NCI-H128 (cell line): Measurements from ENCODE around the gene PDE12.

Experiments
- DNase-seq: peaks from one replicate; lab custom pipeline; 2025; ENCODE audit not compliant: unreplicated experiment; lab: John Stamatoyannopoulos, UW

The PDE12 gene, protein sequence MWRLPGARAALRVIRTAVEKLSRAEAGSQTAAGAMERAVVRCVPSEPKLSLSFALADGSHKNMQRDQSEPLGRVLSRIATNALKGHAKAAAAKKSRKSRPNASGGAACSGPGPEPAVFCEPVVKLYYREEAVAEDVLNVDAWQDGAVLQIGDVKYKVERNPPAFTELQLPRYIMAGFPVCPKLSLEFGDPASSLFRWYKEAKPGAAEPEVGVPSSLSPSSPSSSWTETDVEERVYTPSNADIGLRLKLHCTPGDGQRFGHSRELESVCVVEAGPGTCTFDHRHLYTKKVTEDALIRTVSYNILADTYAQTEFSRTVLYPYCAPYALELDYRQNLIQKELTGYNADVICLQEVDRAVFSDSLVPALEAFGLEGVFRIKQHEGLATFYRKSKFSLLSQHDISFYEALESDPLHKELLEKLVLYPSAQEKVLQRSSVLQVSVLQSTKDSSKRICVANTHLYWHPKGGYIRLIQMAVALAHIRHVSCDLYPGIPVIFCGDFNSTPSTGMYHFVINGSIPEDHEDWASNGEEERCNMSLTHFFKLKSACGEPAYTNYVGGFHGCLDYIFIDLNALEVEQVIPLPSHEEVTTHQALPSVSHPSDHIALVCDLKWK

GRCh38 chr3:57555738-57556458, at the start of gene PDE12:
Gene PDE12, plus strand, starts transcription at chr3:57556274. Its CDS starts 106 bp downstream, at chr3:57556380.
- peak; percentile 78 for DNase-seq

- DNase-seq = no peak
These were observed 43.9 kb upstream of the PDE12 start for GRCh38 chr3:57512166-57512565.

- DNase-seq = no peak
These were observed 37.7 kb upstream of the PDE12 start for GRCh38 chr3:57518276-57518915.

DNA sequence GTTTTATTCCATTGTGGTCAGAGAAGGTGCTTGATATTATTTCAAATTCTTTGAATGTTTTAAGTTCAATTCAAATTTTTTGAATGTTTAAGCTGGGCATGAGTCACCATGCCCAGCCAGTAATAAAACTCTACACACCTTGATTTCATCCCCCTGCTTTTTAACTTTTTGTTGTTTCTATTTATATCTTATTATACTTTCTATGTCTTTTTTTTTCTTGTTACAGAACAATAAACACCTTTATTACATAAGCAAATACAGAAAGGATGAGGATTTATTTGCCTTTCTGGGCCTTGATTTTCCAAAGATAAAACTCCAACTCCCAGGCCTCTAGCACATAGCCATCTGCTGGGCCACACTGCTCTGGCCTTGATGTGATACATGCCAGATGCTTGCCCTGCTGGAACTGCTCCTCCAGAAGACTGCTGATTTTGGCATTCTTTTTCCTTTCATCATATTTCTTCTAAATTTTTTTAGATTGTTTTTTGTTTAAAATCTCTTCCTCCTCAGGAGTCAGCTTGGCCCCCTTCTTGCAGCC, 25.9 kb upstream of the PDE12 start:
- no peak for DNase-seq

DNA sequence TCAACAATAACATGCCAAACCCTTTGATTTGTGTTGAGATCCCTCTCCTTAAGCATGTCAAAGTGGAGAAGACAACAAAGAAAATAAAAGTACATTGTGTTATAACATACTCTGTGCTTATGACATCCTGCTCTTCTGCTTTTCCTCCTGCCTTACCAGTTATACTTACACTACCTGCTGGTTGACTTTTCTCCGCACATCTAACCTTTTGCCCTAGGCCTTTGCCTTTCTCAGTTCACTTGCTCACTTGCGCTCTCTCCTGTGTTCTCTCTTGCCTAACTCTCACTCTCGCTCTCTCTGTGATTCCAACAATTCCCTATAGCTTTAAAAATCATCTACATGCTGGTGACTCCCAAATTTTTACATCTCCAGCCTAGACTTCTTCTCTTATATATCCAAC, 17.6 kb upstream of the PDE12 start:
- no peak for DNase-seq

DNA sequence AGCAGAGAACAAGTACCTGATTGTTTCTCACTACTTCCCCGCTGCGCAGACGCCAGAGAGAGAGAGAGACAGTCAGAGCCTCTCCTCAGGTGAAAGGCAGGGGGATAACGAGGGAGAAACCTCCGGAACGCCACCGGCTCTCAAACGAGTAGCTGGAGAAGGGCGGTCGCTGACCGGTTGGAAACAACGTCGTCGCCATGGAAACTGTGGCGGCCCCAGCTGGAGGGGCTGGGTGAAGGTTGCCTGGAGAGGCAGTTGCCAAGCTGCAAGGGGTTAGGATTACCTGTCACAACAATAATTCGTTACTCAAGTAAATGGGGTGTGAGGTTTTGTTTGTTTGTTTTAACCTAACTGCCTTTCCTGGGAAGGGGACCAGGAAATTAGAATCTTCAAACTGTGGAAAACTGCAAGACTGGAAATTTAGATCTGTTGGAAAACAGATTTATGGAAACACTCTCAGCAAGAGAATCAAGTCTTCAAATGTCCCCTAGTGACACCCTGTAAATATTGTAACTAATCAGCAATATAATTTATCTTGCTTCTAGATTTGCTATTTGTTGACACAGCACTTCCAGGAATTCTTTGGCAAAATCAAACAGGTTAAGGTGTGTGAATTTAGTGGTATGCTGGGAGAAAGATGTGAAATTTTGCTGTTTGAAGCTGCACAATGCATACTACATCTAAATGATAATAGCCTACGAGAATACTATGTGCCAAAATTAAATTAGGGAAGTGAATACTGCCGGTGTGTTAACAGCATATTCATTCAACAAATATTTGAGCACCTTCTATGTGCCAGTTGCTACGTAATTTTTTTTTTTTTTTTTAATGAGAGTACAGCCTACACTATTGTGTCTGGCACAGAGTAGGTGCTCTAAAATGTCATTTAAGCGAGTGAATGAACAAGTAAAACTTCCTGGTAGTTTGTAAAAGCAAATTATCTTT, 11.6 kb upstream of the PDE12 start, which contains the start of gene DNAH12:
TSS of gene DNAH12 (minus strand) at position 164 of the 945 bp plus-strand sequence. CDS start 1,474 bp downstream, outside the sequence.
- DNase-seq = peak; percentile 68

GRCh38 chr3:57545636-57546268, 10.3 kb upstream of the PDE12 start:
- DNase-seq = no peak

- DNase-seq = no peak
These were observed 9.5 kb upstream of the PDE12 start for GRCh38 chr3:57546616-57547015.

DNA sequence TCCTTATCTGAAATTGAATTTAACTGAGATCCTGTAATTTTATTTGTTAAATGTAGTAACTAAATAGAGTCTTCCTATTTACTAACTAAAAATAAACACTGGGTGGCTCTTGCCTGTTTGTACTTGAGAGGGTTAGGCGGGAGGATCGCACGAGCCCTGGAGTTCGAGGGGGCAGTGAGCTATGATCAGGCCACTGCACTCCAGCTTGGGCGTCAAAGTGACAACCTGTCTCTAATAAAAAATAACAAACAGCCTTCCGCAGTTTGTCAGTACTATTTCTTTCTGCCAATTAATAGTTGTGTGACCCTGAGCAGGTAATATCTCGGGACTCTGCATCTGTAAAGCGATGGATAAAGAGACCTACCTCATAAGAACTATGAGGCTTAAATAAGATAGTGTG, 768 bp upstream of the PDE12 start:
- DNase-seq = no peak

DNA sequence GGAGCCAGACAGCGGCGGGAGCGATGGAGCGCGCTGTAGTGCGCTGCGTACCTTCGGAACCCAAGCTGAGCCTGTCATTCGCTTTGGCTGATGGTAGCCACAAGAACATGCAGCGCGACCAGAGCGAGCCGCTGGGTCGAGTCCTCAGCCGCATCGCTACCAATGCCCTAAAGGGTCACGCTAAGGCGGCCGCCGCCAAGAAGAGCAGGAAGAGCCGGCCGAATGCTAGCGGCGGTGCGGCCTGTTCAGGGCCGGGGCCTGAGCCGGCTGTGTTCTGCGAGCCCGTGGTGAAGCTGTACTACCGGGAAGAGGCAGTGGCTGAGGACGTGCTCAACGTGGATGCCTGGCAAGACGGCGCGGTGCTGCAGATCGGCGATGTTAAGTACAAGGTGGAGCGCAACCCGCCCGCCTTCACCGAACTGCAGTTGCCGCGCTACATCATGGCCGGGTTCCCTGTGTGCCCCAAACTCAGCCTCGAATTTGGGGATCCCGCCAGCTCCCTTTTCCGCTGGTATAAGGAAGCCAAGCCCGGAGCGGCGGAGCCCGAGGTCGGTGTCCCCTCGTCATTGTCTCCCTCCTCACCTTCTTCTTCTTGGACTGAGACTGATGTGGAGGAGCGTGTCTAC, 498 bp downstream of the PDE12 start:
- DNase-seq = no peak

DNA sequence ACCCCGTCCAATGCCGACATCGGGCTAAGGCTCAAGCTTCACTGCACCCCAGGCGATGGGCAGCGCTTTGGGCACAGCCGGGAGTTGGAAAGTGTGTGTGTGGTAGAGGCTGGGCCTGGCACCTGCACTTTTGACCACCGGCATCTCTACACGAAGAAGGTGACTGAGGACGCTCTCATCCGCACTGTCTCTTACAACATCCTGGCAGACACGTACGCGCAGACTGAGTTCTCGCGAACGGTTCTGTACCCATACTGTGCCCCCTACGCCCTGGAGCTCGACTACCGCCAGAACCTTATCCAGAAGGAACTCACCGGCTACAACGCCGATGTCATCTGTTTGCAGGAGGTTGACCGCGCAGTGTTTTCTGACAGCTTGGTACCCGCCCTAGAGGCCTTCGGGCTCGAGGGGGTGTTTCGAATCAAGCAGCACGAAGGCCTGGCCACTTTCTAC, 1.0 kb downstream of the PDE12 start:
- DNase-seq = no peak

- DNase-seq = no peak
These were observed 3.5 kb downstream of the PDE12 start for GRCh38 chr3:57559526-57559925.

- no peak for DNase-seq
These were observed 13.9 kb downstream of the PDE12 start for GRCh38 chr3:57569859-57570450.

DNA sequence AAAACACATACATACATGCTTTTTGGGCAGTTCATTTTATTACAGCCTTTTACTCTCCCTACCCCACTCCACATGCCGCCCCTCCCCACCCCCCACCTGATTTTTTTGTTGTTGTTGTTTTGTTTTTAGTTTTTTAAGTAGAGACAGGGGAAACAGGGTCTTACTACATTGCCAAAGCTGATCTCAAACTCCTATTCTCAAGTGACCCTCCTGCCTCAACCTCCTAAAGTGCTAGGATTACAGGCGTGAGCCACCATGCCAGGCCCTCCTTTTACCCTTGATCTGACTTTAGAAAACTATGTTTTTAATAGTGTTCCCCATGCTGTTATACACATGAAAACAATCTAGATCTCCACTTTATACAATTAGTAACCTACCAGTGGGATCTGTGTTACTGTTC, 14.8 kb downstream of the PDE12 start:
- no peak for DNase-seq

DNA sequence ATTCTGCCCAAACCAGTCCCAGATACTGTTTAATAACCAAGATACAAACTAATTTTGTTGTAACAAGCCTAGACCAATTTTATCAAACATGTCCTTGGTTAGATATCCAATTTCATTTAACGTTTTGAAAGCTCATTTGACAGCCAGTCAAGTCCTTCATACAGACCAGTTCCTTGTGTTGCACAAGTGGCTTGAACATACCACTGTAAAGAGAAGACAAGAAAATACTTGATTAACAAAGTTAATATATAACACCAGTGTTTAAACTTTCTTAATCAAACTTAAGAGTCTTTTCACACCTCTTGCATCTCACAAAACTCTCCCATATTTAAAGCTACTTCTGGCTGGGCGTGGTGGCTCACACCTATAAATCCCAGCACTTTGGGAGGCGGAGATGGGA, 16.0 kb downstream of the PDE12 start:
- DNase-seq = no peak

- DNase-seq = no peak
These were observed 20.0 kb downstream of the PDE12 start for GRCh38 chr3:57575966-57576626.

DNA sequence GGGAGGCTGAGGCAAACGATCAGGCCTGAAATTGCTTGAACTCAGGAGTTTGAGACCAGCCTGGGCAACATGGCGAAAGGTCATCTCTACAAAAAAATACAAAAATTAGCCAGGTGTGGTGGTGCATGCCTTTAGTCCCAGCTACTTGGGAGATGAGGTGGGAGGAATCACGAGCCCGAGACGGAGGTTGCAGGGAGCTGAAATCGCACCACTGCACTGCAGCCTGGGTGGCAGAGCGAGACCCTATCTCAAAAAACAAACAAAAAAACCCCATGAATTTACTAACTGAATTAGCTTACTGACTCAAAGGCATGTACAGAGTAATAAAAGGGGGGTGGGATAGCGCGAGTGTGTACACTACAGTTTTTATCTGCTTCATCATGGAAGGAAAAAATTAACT, 21.7 kb downstream of the PDE12 start:
- no peak for DNase-seq
